ENCODE data around the gene ATP1B1. TPM values are rescaled to one million over a fixed set of nuclear protein-coding genes. Genes with fewer than 3 reads are reported as not detected.

The ATP1B1 gene
- 0.37 and 3.9 TPM in 2 replicates for total RNA-seq

DNA sequence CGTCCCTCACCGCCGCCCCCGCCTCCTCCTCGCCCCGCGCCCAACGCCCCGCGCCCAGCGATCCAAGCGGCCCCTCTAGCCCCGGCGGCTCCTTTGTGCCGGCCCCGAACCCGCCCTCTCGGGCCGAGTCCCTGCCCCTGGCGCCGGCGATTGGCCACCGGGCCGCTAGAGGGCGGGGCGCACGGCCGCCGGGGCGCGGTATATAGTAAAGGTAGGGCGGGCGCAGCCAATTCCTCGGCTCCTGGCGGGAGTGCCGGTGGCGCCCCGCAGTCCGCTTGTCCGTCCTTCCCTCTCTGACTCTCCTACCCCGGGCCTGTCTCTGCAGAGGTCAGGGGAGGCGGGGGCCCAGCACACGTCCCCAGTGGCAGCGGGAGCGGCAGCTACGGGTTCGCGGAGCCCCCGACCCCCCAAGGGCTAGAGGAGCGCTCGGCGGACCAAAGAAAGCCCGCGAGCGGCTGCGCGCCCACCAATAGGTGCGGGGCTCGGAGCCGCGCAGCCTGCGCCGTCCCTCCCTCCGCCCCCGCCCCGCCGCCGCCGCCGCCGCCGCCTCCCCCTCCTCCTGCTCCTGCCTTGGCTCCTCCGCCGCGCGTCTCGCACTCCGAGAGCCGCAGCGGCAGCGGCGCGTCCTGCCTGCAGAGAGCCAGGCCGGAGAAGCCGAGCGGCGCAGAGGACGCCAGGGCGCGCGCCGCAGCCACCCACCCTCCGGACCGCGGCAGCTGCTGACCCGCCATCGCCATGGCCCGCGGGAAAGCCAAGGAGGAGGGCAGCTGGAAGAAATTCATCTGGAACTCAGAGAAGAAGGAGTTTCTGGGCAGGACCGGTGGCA, at the start of gene ATP1B1:
ATP1B1 (plus strand) TSS at position 596 of the 826 bp plus-strand sequence; CDS start at position 736, 140 bp downstream.

Small RNA genes lying within 50 kb of the gene (small RNA-seq; reads per million reads assigned to genes)
- not detected for gene RNA5SP66
